Peyer's patch (tissue), 4 donors: ENCODE results near the gene CORO6.

Source experiments
- POLR2A ChIP-seq, 2 donors: fragments of 450-650 bp; IDR thresholded peaks; one replicate each; pipeline ENCODE4 v1.5.1; 2017; ENCODE audit warnings: antibody characterized with exemption in 2 of 2, mild to moderate bottlenecking in 2 of 2, moderate library complexity in 2 of 2
- TF ChIP-seq, protein P1 (sequence below), 6 experiments: fragments of 450-650 bp in 4 of 6; fragments of 200-600 bp in 2 of 6; sonication (generic) in 1 of 6; IDR thresholded peaks; one replicate each; pipeline ENCODE4 v1.5.1; 2017 to 2019; ENCODE audit warnings: antibody characterized with exemption in 6 of 6, mild to moderate bottlenecking in 3 of 6, moderate library complexity in 1 of 6

- TF ChIP-seq POLR2A (IDR thresholded peaks at IDR 0.05): no peak
- TF ChIP-seq, protein P1, sequence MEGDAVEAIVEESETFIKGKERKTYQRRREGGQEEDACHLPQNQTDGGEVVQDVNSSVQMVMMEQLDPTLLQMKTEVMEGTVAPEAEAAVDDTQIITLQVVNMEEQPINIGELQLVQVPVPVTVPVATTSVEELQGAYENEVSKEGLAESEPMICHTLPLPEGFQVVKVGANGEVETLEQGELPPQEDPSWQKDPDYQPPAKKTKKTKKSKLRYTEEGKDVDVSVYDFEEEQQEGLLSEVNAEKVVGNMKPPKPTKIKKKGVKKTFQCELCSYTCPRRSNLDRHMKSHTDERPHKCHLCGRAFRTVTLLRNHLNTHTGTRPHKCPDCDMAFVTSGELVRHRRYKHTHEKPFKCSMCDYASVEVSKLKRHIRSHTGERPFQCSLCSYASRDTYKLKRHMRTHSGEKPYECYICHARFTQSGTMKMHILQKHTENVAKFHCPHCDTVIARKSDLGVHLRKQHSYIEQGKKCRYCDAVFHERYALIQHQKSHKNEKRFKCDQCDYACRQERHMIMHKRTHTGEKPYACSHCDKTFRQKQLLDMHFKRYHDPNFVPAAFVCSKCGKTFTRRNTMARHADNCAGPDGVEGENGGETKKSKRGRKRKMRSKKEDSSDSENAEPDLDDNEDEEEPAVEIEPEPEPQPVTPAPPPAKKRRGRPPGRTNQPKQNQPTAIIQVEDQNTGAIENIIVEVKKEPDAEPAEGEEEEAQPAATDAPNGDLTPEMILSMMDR (IDR thresholded peaks at IDR 0.05): no peak
These were observed 40.4 kb downstream of the CORO6 start for GRCh38 chr17:29582254-29582765.
